H1 (cell line): ENCODE results near the gene CAP2. TPM values are rescaled to one million over a fixed set of nuclear protein-coding genes. Genes with fewer than 3 reads are reported as not detected.

Experiments
- CHD2 ChIP-seq: IDR thresholded peaks from 2 replicates; pipeline ENCODE4 v1.6.1; 2012; ENCODE audit warnings: low read length, improper control_type of control experiment
- GABPA ChIP-seq: IDR thresholded peaks from 2 replicates; pipeline ENCODE4 v1.6.1; 2011; ENCODE audit warnings: mild to moderate bottlenecking, low read length, moderate library complexity, borderline replicate concordance; ENCODE audit not compliant: insufficient read depth
- SIRT6 ChIP-seq: IDR thresholded peaks from one replicate; pipeline ENCODE4 v1.7.1; 2012; ENCODE audit warnings: low read length, inconsistent platforms
- TBP ChIP-seq: IDR thresholded peaks from 2 replicates; pipeline ENCODE4 v1.6.1; 2011; ENCODE audit warnings: low read depth, low read length, improper control_type of control experiment
- TCF12 ChIP-seq: IDR thresholded peaks from 2 replicates; pipeline ENCODE4 v1.6.1; 2011; ENCODE audit warnings: low read depth, mild to moderate bottlenecking, low read length
- polyA plus RNA-seq, 7 experiments: library from polyadenylated mRNA; depleted of rRNA in 3 of 7; stranded (reverse) in 5 of 7; unstranded in 2 of 7; fragments of >200 nt in 5 of 7; fragments of 200-250 nt in 2 of 7; gene quantifications; 1 replicate in 5 of 7; 2 replicates in 1 of 7; 4 replicates in 1 of 7; pipeline versions ENCODE4 v1.2.1 to v1.2.3, GENCODE V29; 2011 to 2013; ENCODE audit warnings: missing spikeins in 2 of 7, mixed read lengths in 2 of 7
- total RNA-seq: library from RNA; stranded (reverse); fragmentation: NEBNext Ultra II Directional; extraction: Animal tissue kit (Norgen Biotek cat#: 25700); gene quantifications from 2 replicates; pipeline ENCODE4 v1.2.1, GENCODE V29; 2021
- TF ChIP-seq, protein P1 (sequence below): fragments of 300-600 bp; sonication (generic); IDR thresholded peaks from 2 replicates; pipeline ENCODE4 v1.7.1; 2012; ENCODE audit warnings: low read length, moderate library complexity, mild to moderate bottlenecking, inconsistent platforms; ENCODE audit not compliant: insufficient replicate concordance
- TF ChIP-seq, protein P2 (sequence below): IDR thresholded peaks from 2 replicates; pipeline ENCODE4 v1.6.1; 2012; ENCODE audit warnings: inconsistent platforms

Gene CAP2
- total and polyA plus RNA-seq, 2 of the 8 experiments (the other 6 are each of a cell fraction or from before 2014, with no cell fraction given), result 7.2 to 10.0 TPM

DNA sequence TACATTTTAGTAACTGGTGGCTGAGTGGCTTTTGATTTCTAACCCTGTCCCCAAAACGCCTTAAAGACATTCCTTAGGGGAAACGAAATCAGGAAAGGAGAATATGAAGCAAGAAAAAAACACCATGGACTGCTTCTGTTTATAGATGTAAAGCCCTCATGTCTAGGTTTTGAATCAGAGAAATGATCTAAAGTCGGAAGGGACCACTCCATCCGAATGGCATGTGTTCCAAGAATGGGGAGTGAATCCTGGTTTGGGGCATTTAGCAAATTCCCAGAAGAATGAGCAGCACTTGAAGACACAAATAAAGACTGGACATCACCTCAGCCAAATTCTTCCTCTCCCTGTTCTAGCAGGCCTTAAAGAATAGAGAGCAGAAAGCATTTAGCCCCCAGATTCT is 65.6 kb downstream of the CAP2 start (continued):
- TF ChIP-seq, protein P1, sequence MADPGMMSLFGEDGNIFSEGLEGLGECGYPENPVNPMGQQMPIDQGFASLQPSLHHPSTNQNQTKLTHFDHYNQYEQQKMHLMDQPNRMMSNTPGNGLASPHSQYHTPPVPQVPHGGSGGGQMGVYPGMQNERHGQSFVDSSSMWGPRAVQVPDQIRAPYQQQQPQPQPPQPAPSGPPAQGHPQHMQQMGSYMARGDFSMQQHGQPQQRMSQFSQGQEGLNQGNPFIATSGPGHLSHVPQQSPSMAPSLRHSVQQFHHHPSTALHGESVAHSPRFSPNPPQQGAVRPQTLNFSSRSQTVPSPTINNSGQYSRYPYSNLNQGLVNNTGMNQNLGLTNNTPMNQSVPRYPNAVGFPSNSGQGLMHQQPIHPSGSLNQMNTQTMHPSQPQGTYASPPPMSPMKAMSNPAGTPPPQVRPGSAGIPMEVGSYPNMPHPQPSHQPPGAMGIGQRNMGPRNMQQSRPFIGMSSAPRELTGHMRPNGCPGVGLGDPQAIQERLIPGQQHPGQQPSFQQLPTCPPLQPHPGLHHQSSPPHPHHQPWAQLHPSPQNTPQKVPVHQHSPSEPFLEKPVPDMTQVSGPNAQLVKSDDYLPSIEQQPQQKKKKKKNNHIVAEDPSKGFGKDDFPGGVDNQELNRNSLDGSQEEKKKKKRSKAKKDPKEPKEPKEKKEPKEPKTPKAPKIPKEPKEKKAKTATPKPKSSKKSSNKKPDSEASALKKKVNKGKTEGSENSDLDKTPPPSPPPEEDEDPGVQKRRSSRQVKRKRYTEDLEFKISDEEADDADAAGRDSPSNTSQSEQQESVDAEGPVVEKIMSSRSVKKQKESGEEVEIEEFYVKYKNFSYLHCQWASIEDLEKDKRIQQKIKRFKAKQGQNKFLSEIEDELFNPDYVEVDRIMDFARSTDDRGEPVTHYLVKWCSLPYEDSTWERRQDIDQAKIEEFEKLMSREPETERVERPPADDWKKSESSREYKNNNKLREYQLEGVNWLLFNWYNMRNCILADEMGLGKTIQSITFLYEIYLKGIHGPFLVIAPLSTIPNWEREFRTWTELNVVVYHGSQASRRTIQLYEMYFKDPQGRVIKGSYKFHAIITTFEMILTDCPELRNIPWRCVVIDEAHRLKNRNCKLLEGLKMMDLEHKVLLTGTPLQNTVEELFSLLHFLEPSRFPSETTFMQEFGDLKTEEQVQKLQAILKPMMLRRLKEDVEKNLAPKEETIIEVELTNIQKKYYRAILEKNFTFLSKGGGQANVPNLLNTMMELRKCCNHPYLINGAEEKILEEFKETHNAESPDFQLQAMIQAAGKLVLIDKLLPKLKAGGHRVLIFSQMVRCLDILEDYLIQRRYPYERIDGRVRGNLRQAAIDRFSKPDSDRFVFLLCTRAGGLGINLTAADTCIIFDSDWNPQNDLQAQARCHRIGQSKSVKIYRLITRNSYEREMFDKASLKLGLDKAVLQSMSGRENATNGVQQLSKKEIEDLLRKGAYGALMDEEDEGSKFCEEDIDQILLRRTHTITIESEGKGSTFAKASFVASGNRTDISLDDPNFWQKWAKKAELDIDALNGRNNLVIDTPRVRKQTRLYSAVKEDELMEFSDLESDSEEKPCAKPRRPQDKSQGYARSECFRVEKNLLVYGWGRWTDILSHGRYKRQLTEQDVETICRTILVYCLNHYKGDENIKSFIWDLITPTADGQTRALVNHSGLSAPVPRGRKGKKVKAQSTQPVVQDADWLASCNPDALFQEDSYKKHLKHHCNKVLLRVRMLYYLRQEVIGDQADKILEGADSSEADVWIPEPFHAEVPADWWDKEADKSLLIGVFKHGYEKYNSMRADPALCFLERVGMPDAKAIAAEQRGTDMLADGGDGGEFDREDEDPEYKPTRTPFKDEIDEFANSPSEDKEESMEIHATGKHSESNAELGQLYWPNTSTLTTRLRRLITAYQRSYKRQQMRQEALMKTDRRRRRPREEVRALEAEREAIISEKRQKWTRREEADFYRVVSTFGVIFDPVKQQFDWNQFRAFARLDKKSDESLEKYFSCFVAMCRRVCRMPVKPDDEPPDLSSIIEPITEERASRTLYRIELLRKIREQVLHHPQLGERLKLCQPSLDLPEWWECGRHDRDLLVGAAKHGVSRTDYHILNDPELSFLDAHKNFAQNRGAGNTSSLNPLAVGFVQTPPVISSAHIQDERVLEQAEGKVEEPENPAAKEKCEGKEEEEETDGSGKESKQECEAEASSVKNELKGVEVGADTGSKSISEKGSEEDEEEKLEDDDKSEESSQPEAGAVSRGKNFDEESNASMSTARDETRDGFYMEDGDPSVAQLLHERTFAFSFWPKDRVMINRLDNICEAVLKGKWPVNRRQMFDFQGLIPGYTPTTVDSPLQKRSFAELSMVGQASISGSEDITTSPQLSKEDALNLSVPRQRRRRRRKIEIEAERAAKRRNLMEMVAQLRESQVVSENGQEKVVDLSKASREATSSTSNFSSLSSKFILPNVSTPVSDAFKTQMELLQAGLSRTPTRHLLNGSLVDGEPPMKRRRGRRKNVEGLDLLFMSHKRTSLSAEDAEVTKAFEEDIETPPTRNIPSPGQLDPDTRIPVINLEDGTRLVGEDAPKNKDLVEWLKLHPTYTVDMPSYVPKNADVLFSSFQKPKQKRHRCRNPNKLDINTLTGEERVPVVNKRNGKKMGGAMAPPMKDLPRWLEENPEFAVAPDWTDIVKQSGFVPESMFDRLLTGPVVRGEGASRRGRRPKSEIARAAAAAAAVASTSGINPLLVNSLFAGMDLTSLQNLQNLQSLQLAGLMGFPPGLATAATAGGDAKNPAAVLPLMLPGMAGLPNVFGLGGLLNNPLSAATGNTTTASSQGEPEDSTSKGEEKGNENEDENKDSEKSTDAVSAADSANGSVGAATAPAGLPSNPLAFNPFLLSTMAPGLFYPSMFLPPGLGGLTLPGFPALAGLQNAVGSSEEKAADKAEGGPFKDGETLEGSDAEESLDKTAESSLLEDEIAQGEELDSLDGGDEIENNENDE, result no peak
- TF ChIP-seq CHD2, result no peak
- no peak for TF ChIP-seq SIRT6
- no peak for TF ChIP-seq TCF12
- no peak for TF ChIP-seq GABPA
- no peak for TF ChIP-seq TBP
- TF ChIP-seq, protein P2, sequence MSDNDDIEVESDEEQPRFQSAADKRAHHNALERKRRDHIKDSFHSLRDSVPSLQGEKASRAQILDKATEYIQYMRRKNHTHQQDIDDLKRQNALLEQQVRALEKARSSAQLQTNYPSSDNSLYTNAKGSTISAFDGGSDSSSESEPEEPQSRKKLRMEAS, result no peak
